Femur (tissue), 1 donor: ENCODE measurements around the gene MFSD2A.
"Not testable (repeated sequence)": the region's sequence is repeated elsewhere in the genome, so short reads cannot be mapped to it uniquely, and the experiment has no call there.

Experiments used
- DNase-seq: peaks from one replicate; pipeline ENCODE4 v3.0.0-alpha.2; 2017

MFSD2A gene

DNA sequence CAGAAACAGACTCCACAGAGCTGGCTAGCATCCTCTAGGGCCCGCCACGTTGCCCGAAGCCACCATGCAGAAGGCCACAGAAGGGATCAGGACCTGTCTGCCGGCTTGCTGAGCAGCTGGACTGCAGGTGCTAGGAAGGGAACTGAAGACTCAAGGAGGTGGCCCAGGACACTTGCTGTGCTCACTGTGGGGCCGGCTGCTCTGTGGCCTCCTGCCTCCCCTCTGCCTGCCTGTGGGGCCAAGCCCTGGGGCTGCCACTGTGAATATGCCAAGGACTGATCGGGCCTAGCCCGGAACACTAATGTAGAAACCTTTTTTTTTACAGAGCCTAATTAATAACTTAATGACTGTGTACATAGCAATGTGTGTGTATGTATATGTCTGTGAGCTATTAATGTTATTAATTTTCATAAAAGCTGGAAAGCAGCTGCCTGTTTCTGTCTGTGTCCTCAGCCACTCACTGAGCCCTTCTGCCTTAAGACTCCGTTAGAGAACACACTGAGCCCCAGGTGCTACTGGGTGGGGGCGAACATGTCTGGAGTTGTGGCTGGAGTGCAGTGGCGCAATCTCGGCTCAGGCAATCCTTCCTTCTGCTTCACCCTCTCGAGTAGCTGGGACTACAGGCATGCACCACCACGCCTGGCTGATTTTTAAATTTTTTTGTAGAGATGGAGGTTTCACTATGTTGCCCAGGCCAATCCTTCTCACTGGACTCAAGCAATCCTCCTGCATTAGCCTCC lies 14.8 kb downstream of the MFSD2A start:
- DNase-seq: no peak

GRCh38 chr1:39970274-39970673 lies 15.3 kb downstream of the MFSD2A start:
- no peak for DNase-seq

DNA sequence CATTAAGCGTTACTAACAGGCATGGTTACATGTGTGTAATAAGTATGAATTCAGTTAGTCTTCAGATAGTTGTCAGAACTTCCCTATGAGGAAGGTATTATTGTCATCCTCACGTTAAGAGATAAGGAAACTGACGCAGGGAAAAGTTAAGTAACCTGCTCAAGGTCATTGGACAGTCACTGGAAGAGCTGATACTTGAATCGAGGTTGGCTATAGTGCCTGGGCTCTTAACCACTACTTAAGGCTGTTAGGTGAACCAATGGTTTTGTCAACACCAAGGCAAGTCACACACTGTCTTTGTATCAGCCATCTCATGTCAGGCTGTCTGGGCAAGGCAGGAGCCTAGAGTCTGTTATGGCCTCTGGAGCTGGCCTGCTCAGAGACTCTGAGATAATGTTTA lies 16.2 kb downstream of the MFSD2A start:
- DNase-seq: no peak

DNA sequence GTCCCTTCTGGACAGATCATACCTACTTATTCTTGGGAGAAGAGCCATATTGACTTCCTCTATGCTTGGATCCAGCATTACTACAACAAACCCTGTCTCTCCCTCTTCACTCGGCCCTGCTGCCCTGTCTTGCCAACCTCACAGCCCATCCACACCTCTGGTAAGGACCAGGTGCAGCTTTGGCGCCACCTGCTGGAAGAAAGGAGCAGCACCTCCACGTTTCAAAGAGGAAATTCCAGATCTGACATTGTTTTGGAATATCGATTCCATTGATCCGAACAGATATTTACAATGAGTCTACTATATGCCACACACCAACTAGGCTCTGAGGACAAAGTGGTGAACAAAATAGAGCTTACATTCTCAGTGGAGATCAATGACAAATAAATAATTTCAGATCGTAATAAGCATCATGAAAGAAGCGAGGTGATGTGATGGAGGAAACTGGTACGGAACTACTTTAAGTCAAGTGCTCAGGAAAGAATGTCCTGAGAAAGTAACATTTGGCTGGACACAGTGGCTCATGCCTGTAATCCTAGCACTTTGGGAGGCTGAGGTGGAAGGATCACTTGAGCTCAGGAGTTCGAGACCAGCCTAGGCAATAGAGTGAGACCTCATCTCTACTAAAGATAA lies 18.7 kb downstream of the MFSD2A start:
- DNase-seq: peak; percentile 80

- no peak for DNase-seq
Observed at GRCh38 chr1:39976732-39977131, 21.8 kb downstream of the MFSD2A start.

GRCh38 chr1:39977202-39977601 lies 22.3 kb downstream of the MFSD2A start:
- DNase-seq: no peak

DNA sequence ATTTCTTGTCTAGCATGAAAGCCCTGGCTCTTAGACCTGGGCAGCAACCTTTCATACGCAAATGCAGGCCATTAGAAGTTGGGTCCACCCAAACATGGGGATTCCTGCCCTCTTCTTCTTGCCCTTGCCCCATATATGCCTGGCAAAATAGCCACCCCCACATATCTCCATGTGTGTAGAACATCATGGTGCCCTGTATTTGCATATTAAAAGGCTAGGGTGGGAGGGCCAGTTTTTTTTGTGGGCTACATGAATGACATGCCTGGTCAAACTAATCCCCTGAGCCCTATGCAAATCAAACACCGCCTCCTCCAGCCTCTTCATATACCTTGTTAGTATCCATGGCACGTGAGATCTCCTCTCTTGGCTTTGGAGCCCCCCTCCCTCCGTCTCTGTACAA lies 24.7 kb downstream of the MFSD2A start:
- DNase-seq: no peak

DNA sequence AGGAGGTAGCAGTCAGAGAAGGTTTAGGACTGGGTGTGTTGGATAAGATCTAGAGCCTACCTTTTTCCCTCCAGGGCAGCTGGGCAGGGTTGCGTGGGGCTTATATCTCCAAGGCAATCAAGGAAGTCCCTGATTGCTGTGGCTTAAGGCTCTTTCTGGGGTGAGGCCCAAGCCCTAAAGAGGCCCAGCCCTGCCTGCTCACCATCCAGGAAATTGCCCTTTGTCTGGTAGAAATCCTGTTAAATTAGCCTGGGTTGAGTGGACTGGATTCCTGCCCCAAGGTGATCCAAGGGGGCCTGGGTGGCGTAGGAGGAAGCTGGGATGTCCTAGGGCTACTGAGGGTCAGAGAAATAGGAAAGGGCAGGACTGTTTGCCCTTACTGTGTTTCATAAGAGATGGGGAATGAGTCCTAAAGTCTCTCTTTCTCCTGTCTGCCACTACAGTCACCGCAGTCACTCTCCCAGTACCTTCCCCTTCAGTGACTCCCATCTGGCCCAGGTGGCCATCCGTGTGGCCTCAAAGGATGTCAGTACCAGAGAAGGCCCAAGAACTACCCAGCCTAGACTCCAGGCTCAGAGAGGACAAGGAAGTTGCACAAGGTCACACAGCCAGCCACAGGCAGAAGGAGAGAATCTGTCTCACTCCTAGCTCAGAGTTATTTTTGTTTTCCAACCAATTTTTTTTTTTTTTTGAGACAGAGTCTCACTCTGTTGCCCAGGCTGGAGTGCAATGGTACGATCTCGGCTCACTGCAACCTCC lies 25.8 kb downstream of the MFSD2A start:
- DNase-seq: no peak

DNA sequence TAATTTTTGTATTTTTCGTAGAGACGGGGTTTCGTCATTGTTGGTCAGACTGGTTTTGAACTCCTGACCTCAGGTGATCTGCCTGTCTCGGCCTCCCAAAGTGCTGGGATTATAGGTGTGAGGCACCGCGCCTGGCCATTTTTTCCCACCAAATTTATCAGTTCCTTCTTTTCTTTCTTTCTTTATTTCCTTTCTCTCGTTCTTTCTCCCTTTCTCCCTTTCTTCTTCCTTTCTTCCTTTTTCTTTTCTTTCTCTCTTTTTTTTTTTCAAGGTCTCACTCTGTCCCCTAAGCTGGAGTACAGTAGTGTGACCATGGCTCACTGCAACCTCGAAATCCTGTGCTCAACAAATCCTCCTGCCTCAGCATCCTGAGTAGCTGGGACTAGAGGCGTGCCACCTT lies 26.4 kb downstream of the MFSD2A start:
- DNase-seq: no peak

DNA sequence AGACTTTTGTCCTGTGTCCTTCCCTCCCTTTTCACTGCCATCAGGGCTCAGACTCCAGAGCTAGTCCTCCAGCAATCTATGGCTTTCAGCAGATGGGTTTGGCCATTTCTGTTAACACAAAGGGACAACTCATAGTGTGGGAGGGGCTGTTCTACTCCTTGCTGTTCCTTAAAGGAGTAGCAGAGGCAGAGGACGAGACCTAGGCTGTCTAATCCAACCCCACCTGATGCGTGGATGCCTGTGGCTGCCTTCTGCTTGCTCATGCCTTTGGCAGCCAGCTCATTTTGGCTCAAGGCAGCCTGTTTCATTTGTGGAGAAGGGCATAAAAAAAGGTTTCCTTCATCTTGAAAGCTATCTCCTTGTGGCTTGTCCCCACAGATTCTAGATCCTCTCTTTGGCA lies 27.0 kb downstream of the MFSD2A start:
- DNase-seq: no peak

DNA sequence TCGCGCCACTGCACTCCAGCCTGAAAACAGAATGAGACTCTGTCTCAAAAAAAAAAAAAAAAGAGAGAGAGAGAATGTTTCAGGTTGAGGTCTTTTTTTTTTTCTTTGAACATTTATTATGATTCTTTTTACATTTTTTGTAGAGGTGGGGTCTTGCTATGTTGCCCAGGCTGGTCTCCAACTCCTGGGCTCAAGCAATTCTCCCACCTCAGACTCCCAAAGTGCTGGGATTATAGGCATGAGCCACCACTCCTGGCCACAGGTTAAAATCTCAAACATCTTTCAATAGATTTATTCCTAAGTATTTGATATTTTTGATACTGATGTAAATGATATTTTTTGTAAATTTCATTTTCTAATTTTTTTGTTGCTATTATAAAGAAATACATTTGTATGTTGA lies 29.5 kb downstream of the MFSD2A start:
- not testable (repeated sequence) for DNase-seq

- DNase-seq: no peak
Observed at GRCh38 chr1:39984951-39985350, 30.0 kb downstream of the MFSD2A start.

- DNase-seq: no peak
Observed at GRCh38 chr1:39987869-39988268, 32.9 kb downstream of the MFSD2A start.

DNA sequence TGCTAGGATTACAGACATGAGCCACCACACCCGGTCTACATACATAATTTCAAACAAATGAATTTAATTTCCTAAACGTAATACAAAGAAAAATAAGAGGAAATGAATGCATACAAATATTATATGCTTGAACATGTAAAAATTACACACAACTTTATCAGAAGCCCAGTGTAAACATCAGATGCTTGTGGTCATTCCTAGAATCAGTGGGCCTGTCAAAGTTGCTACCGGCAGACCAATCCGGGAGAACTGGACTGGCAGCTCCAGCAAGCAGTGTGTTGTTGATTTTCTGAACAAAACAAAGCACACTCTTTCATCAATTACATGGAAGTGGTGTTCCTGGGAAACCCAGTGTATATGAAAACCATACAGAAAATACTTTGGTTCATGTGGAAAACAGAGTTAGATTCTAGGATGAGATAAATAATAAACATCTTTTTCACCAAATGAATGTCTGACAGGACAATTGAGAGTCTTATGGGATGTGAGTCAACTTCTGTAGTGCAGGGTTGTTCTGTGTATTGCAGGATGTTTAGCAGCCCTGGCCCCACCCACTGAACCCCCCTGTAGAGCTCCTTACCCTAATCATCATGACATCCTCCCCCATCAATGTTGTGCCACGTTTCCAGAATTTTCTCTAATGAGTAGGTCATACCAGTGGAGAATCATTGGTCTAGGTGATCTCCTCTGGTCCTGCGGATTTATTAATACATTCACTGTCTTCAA lies 33.8 kb downstream of the MFSD2A start:
- DNase-seq: no peak

- DNase-seq: no peak
Observed at GRCh38 chr1:39990428-39990827, 35.5 kb downstream of the MFSD2A start.

DNA sequence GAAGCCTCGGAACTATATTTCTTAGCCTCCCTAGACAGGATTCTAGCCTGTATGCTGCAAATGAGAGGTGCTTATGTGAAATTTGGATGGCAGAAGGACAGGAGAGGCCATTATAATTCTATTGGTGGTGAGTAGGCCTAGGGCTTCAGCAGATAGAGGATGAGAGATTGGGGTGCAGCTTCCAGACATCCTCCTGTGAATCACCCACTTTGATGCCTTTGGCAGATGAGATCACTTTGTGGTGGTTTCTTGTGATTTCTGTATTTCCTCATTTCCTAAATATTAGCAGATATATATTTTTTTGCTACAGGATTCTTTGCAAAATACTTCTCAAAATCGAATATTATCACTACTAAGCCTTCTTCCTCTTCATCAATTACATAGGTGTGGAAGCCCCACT lies 37.3 kb downstream of the MFSD2A start:
- no peak for DNase-seq

DNA sequence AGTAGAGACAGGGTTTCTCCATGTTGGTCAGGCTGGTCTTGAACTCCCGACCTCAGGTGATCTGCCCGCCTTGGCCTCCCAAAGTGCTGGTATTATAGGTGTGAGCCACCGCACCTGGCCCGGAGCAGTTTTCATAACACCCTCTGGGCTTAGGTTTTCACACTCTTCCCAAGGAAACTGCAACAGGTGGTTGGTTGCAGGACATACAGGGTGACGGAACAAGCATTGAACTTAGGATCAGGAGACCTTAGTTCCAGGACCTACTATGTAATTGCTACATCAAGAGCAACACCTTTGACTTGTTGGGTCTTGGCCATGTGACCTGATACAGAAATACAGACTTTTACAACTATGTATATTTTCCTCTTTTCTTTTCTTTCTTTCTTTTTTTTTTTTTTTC lies 37.9 kb downstream of the MFSD2A start:
- no peak for DNase-seq

GRCh38 chr1:39995973-39996393 lies 41.0 kb downstream of the MFSD2A start:
- no peak for DNase-seq

- DNase-seq: no peak
Observed at GRCh38 chr1:39996396-39997004, 41.6 kb downstream of the MFSD2A start.

DNA sequence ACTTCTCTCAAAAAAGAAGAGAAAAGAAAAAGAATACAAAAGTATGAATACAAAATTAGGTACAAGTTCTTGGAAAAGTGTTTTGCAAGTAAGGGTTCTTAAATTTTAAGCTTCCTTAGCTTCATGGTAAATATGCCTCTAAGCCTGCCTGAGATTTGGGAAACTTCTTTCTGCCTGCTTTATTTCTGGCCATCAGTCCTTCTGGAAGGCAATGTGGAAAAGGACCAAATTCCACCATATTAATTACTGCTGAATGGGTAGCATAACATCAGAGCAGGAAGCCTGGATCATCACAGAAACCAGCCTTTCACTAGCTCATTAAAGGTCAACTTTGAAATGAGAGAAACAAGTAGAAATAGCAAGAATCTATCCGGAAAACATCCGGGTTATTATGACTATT lies 46.5 kb downstream of the MFSD2A start:
- no peak for DNase-seq

GRCh38 chr1:40003156-40004093 lies 48.5 kb downstream of the MFSD2A start:
- no peak for DNase-seq

DNA sequence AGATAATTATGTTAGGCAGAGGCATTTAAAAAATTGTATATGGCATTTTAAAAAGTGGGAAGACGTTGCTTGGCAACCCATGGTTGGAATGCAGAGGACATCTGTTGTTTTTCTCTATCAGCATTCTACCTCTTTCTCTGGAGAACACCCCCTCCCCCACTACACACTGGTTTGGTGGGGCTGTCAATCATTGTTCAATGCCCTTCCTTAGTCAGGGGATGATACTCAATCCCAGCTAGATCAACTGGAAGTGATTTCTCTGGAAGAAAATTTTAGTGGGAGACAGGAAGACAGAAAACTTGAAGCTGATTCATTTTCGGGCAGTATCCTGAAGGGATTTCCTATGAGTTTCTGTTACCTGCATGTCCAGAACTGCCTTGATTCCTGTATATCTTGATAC lies 49.9 kb downstream of the MFSD2A start:
- DNase-seq: no peak
